ENCODE results near the gene NUDT17. TPM values are rescaled to one million over a fixed set of nuclear protein-coding genes. Genes with fewer than 3 reads are reported as not detected.

The NUDT17 gene
- total and polyA plus RNA-seq, 2 of the 8 experiments (the other 6 are each of a cell fraction or from before 2014, with no cell fraction given), result 2.7 to 4.1 TPM

- TF ChIP-seq BCL11A (IDR thresholded peaks at IDR 0.05; ENCODE audit: low read depth in 2 of 2, low read length in 2 of 2) (no peak), EGR1 (IDR thresholded peaks at IDR 0.05; ENCODE audit: borderline replicate concordance, low read depth, low read length) (no peak)
- Histone ChIP-seq H2BK120ac (replicated peaks; ENCODE audit: low read depth, low read length) (no peak overlapping the region), H2BK15ac (ENCODE audit: low read length) (no peak overlapping the region), H2AK5ac (ENCODE audit: low read depth, low read length) (no peak overlapping the region), H2BK5ac (ENCODE audit: low read depth, low read length) (no peak overlapping the region), H2BK12ac (ENCODE audit: low read depth, low read length) (no peak overlapping the region), H3K9me3 (ENCODE audit: insufficient read depth in 2 of 2, low read depth in 1 of 2, low read length in 1 of 2) (no peaks in the 10 kb centered on the region), H3K36me3 (ENCODE audit: control insufficient read depth in 2 of 4, insufficient read depth in 4 of 4, low read length in 3 of 4) (no peaks in the 10 kb centered on the region), H2BK20ac (ENCODE audit: low read length) (no peak overlapping the region), H4K20me1 (replicated peaks in 1 of 2; ENCODE audit: control insufficient read depth in 1 of 2, insufficient read depth in 2 of 2, low read length in 2 of 2) (no peaks in the 10 kb centered on the region), H3K79me1 (ENCODE audit: low read depth, low read length) (no peaks in the 10 kb centered on the region), H3K56ac (replicated peaks; ENCODE audit: insufficient read length, low read depth, low read length) (no peak overlapping the region), H3K79me2 (ENCODE audit: control insufficient read depth in 1 of 2, insufficient read depth in 2 of 2, low read length in 2 of 2) (no peaks in the 10 kb centered on the region), H3K4me3 (ENCODE audit: extremely low read depth in 1 of 4, insufficient read depth in 2 of 4, low read depth in 3 of 4, low read length in 4 of 4) (no peak overlapping the region), H3K23ac (ENCODE audit: insufficient read length) (no peak overlapping the region), H4K8ac (ENCODE audit: extremely low read depth, insufficient read depth, low read length) (no peak overlapping the region), H4K91ac (replicated peaks; ENCODE audit: insufficient read length, low read length) (no peak overlapping the region), H3K4me2 (ENCODE audit: insufficient read depth in 1 of 2, low read depth in 2 of 2, low read length in 2 of 2) (no peak overlapping the region), H3K14ac (ENCODE audit: insufficient read length) (no peak overlapping the region), H3K4me1 (replicated peaks in 1 of 4; ENCODE audit: control insufficient read depth in 3 of 4, insufficient read depth in 4 of 4, low read length in 3 of 4) (peaks cover 0 to 6% (median 4%) of the 10 kb centered on the region in 4 experiments; a peak in 4 of 7 replicates), H3K27ac (ENCODE audit: low read depth, low read length) (no peak overlapping the region), H3K4ac (replicated peaks; ENCODE audit: insufficient read length, low read depth, low read length) (no peak overlapping the region), H3K18ac (ENCODE audit: extremely low read depth, low read length) (no peak overlapping the region), H3K27me3 (replicated peaks in 1 of 4; ENCODE audit: control insufficient read depth in 3 of 4, extremely low read depth in 1 of 4, insufficient read depth in 3 of 4, low read length in 3 of 4) (peaks cover 0 to 21% (median 15%) of the 10 kb centered on the region in 4 experiments; a peak in 6 of 7 replicates), H2AFZ (ENCODE audit: low read length) (no peak overlapping the region), H4K5ac (ENCODE audit: insufficient read length, low read depth, low read length) (no peak overlapping the region), H3K9ac (replicated peaks in 1 of 4; ENCODE audit: extremely low read depth in 1 of 4, low read depth in 3 of 4, low read length in 3 of 4) (no peak overlapping the region), H3K23me2 (ENCODE audit: low read depth, low read length) (peaks cover 5% of the 10 kb centered on the region; the same call in 1 of the 2 replicates)
- 78% methylated on average over 5 of the region's 5 CpGs; no CpG with 5 or more reads in 1 of the 2 experiments for WGBS, 2 experiments (ENCODE audit: extremely low coverage in 1 of 2, insufficient coverage in 1 of 2, insufficient read length in 1 of 2, insufficient replicate concordance in 2 of 2, low coverage in 1 of 2, low lambda C conversion rate in 2 of 2, missing lambda C conversion rate in 1 of 2)
- ChIA-PET POLR2A (ENCODE audit: partially characterized antibody) (interaction anchor here (1.1 kb wide), 1 partner anchor 164 kb away, joined by 7 read pairs; no protein-coding TSS in a partner anchor), CTCF (ENCODE audit: partially characterized antibody) (interaction anchor here (0.9 to 8.7 kb wide), 5 partner anchors 9 to 70 kb away, joined by 3 to 84 read pairs (median 5); partner anchors contain the start of genes LIX1L and NUDT17)
- no peak for DNase-seq (ENCODE audit: low read depth in 1 of 2, low spot score in 2 of 2)
- FAIRE-seq, result no peak
Observed at GRCh38 chr1:145887631-145888030, 42.2 kb downstream of the NUDT17 start.
